Measurements from ENCODE around the gene ANKS1B. TPM values are rescaled to one million over a fixed set of nuclear protein-coding genes. Genes with fewer than 3 reads are reported as not detected.

ANKS1B gene
- total RNA-seq (1 to 10 TPM; 3.6 to 7.4 (median 4.2) TPM), polyA plus RNA-seq (1 to 10 TPM in 2 of 3 donors, under 1 TPM in 1; 0.46 to 2.4 (median 1.1) TPM)
- long read RNA-seq, donor 1, result 0 reads
- long read RNA-seq, donor 2, partial matches to known transcripts, result 1 of 1 reads
- long read RNA-seq, donor 2, other reads (novel, unspliced or antisense), result 0 of 1 reads

- DNase-seq, result peak; percentile 55 to 70
- WGBS, 3 donors, result 1% methylated on average over 48 to 96 of the region's 98 CpGs
- H3K36me3 ChIP-seq (ENCODE audit: insufficient read depth in 1 of 2, low read depth in 1 of 2), result no peaks in the 10 kb centered on the region
- no peak for TF ChIP-seq CTCF (IDR thresholded peaks at IDR 0.05)
- H3K27me3 ChIP-seq (ENCODE audit: insufficient read depth in 3 of 3, low read length in 2 of 3), result peaks cover 0 to 17% (median 0%) of the 10 kb centered on the region in 3 donors
- H3K4me3 ChIP-seq, result peak within 1 kb of the TSS; percentile 71
- no peaks in the 10 kb centered on the region for H3K9me3 ChIP-seq
- peak; percentile 76 to 83 (median 80) for ATAC-seq
- intact Hi-C loops (cut with DNase I), result loop anchor here in 1 of 2 donors (10.0 kb wide), 1 partner anchor 170 kb away; no protein-coding TSS in a partner anchor
- H3K4me1 ChIP-seq, result peaks cover 2% of the 10 kb centered on the region
- H3K27ac ChIP-seq, result peak within 1 kb of the TSS; percentile 57
Observed at GRCh38 chr12:99984271-99985128, at the start of gene ANKS1B. TSS of gene ANKS1B (minus strand) at chr12:99984936. CDS start at chr12:99984237, 699 bp downstream.

GRCh38 chr12:100031836-100032235 is 47.1 kb upstream of the ANKS1B start:
- Histone ChIP-seq H3K27ac (no peak overlapping the region), H3K4me3 (no peak overlapping the region), H3K36me3 (ENCODE audit: insufficient read depth in 1 of 2, low read depth in 1 of 2) (peaks cover 0 to 16% of the 10 kb centered on the region in 2 donors), H3K27me3 (ENCODE audit: insufficient read depth in 3 of 3, low read length in 2 of 3) (no peaks in the 10 kb centered on the region), H3K9me3 (no peaks in the 10 kb centered on the region), H3K4me1 (no peaks in the 10 kb centered on the region)
- ATAC-seq, result no peak
- 73 to 88% (median 87%) methylated on average over 2 of the region's 2 CpGs for WGBS, 3 donors
- intact Hi-C loops (cut with DNase I), result no loop called here
- TF ChIP-seq CTCF (IDR thresholded peaks at IDR 0.05), result no peak
- no peak for DNase-seq

GRCh38 chr12:100027671-100028070 is 42.9 kb upstream of the ANKS1B start:
- H3K4me1 ChIP-seq, result no peaks in the 10 kb centered on the region
- WGBS, 3 donors, result 71 to 77% (median 76%) methylated on average over 3 of the region's 3 CpGs
- DNase-seq (no peak), ATAC-seq (no peak)
- no peaks in the 10 kb centered on the region for H3K9me3 ChIP-seq
- no peak for TF ChIP-seq CTCF (IDR thresholded peaks at IDR 0.05)
- no peak overlapping the region for H3K4me3 ChIP-seq
- H3K36me3 ChIP-seq (ENCODE audit: insufficient read depth in 1 of 2, low read depth in 1 of 2), result no peaks in the 10 kb centered on the region
- H3K27me3 ChIP-seq (ENCODE audit: insufficient read depth in 3 of 3, low read length in 2 of 3), result no peaks in the 10 kb centered on the region
- intact Hi-C loops (cut with DNase I), result no loop called here
- no peak overlapping the region for H3K27ac ChIP-seq

GRCh38 chr12:100026241-100026640 is 41.5 kb upstream of the ANKS1B start:
- Histone ChIP-seq H3K4me1 (no peaks in the 10 kb centered on the region), H3K27ac (no peak overlapping the region), H3K36me3 (ENCODE audit: insufficient read depth in 1 of 2, low read depth in 1 of 2) (no peaks in the 10 kb centered on the region), H3K27me3 (ENCODE audit: insufficient read depth in 3 of 3, low read length in 2 of 3) (no peaks in the 10 kb centered on the region), H3K9me3 (no peaks in the 10 kb centered on the region), H3K4me3 (no peak overlapping the region)
- no peak for TF ChIP-seq CTCF (IDR thresholded peaks at IDR 0.05)
- ATAC-seq (no peak), DNase-seq (no peak)
- intact Hi-C loops (cut with DNase I), result no loop called here
- WGBS, 3 donors, result 99 to 100% (median 100%) methylated on average over 1 of the region's 1 CpG
